Activated naive CD8-positive, alpha-beta T cell treated with anti-CD3 and anti-CD28 coated beads, Interleukin-2, amount 50 U/mL, for 24 hours (primary cell): ENCODE measurements around the gene PLEKHJ1.

ENCODE experiments used
- ATAC-seq: fragments of 150-1000 bp; cut with Tn5 transposase; one replicate; pipeline ENCODE4 v1.10.0; 2021
- DNase-seq: peaks from one replicate; pipeline ENCODE4 v3.0.0; 2021
- H3K27ac Mint-ChIP-seq: one replicate; pipeline ENCODE4 v1.8.0; 2021; ENCODE audit warnings: mild to moderate bottlenecking, mixed read lengths
- H3K27me3 Mint-ChIP-seq: one replicate; pipeline ENCODE4 v1.8.0; 2021; ENCODE audit warnings: mixed read lengths
- H3K36me3 Mint-ChIP-seq: one replicate; pipeline ENCODE4 v1.8.0; 2021; ENCODE audit warnings: low read depth, mixed read lengths
- H3K4me1 Mint-ChIP-seq: one replicate; pipeline ENCODE4 v1.8.0; 2021; ENCODE audit warnings: mixed read lengths
- H3K4me3 Mint-ChIP-seq: one replicate; pipeline ENCODE4 v1.8.0; 2021; ENCODE audit warnings: mild to moderate bottlenecking, moderate library complexity, mixed read lengths
- H3K9me3 Mint-ChIP-seq: one replicate; pipeline ENCODE4 v1.8.0; 2021; ENCODE audit warnings: mixed read lengths

PLEKHJ1 gene

GRCh38 chr19:2274185-2274711 is 38.1 kb upstream of the PLEKHJ1 start:
- Mint-ChIP-seq H3K27me3 (no peaks in the 10 kb centered on the region), H3K4me1 (peaks cover 31% of the 10 kb centered on the region), H3K27ac (peak overlapping the region; percentile 87), H3K4me3 (peak overlapping the region; percentile 89), H3K9me3 (no peaks in the 10 kb centered on the region), H3K36me3 (peaks cover 28% of the 10 kb centered on the region)
- no peak for DNase-seq
- ATAC-seq = no peak

- Mint-ChIP-seq H3K27ac (peak overlapping the region; percentile 87), H3K36me3 (peaks cover 28% of the 10 kb centered on the region), H3K27me3 (no peaks in the 10 kb centered on the region), H3K4me1 (peaks cover 30% of the 10 kb centered on the region), H3K4me3 (peak overlapping the region; percentile 89), H3K9me3 (no peaks in the 10 kb centered on the region)
- ATAC-seq (peak; percentile 77), DNase-seq (peak; percentile 91)
Observed at GRCh38 chr19:2273356-2274184, 37.4 kb upstream of the PLEKHJ1 start.

GRCh38 chr19:2271234-2272103 is 35.3 kb upstream of the PLEKHJ1 start:
- Mint-ChIP-seq H3K36me3 (peaks cover 28% of the 10 kb centered on the region), H3K27ac (peak overlapping the region; percentile 86), H3K9me3 (no peaks in the 10 kb centered on the region), H3K27me3 (no peaks in the 10 kb centered on the region), H3K4me3 (peak overlapping the region; percentile 89), H3K4me1 (peaks cover 42% of the 10 kb centered on the region)
- DNase-seq (peak; percentile 26), ATAC-seq (no peak)

- Mint-ChIP-seq H3K27ac (peak overlapping the region; percentile 89), H3K4me1 (peaks cover 48% of the 10 kb centered on the region), H3K36me3 (peaks cover 28% of the 10 kb centered on the region), H3K4me3 (peak overlapping the region; percentile 89), H3K9me3 (no peaks in the 10 kb centered on the region), H3K27me3 (no peaks in the 10 kb centered on the region)
- DNase-seq (peak; percentile 78), ATAC-seq (peak; percentile 10)
Observed at GRCh38 chr19:2270423-2271233, 34.5 kb upstream of the PLEKHJ1 start.

- DNase-seq (peak; percentile 53), ATAC-seq (no peak)
- H3K4me1 Mint-ChIP-seq = peaks cover 47% of the 10 kb centered on the region
- H3K27ac Mint-ChIP-seq = peak overlapping the region; percentile 89
- H3K9me3 Mint-ChIP-seq = no peaks in the 10 kb centered on the region
- peaks cover 28% of the 10 kb centered on the region for H3K36me3 Mint-ChIP-seq
- peak overlapping the region; percentile 89 for H3K4me3 Mint-ChIP-seq
- no peaks in the 10 kb centered on the region for H3K27me3 Mint-ChIP-seq
Observed at GRCh38 chr19:2270157-2270422, 34.0 kb upstream of the PLEKHJ1 start.

- H3K4me3 Mint-ChIP-seq = peak overlapping the region; percentile 89
- DNase-seq = peak; percentile 99
- H3K4me1 Mint-ChIP-seq = peaks cover 44% of the 10 kb centered on the region
- peak; percentile 63 for ATAC-seq
- H3K27me3 Mint-ChIP-seq = no peaks in the 10 kb centered on the region
- H3K9me3 Mint-ChIP-seq = no peaks in the 10 kb centered on the region
- H3K27ac Mint-ChIP-seq = peak overlapping the region; percentile 89
- H3K36me3 Mint-ChIP-seq = peaks cover 28% of the 10 kb centered on the region
Observed at GRCh38 chr19:2269244-2270156, 33.4 kb upstream of the PLEKHJ1 start.

GRCh38 chr19:2268861-2269243 is 32.7 kb upstream of the PLEKHJ1 start:
- peaks cover 22% of the 10 kb centered on the region for H3K36me3 Mint-ChIP-seq
- H3K9me3 Mint-ChIP-seq = no peaks in the 10 kb centered on the region
- peaks cover 37% of the 10 kb centered on the region for H3K4me1 Mint-ChIP-seq
- ATAC-seq (no peak), DNase-seq (no peak)
- H3K27ac Mint-ChIP-seq = peak overlapping the region; percentile 89
- no peaks in the 10 kb centered on the region for H3K27me3 Mint-ChIP-seq
- H3K4me3 Mint-ChIP-seq = peak overlapping the region; percentile 89

- ATAC-seq = no peak
- no peaks in the 10 kb centered on the region for H3K9me3 Mint-ChIP-seq
- peaks cover 19% of the 10 kb centered on the region for H3K36me3 Mint-ChIP-seq
- peaks cover 33% of the 10 kb centered on the region for H3K4me1 Mint-ChIP-seq
- H3K27ac Mint-ChIP-seq = peak overlapping the region; percentile 39
- H3K4me3 Mint-ChIP-seq = peak overlapping the region; percentile 89
- no peak for DNase-seq
- no peaks in the 10 kb centered on the region for H3K27me3 Mint-ChIP-seq
Observed at GRCh38 chr19:2268480-2268830, 32.3 kb upstream of the PLEKHJ1 start.

GRCh38 chr19:2266183-2266993 is 30.3 kb upstream of the PLEKHJ1 start:
- H3K4me3 Mint-ChIP-seq = no peak overlapping the region

GRCh38 chr19:2261438-2262172 is 25.5 kb upstream of the PLEKHJ1 start:
- ATAC-seq (peak; percentile 30), DNase-seq (peak; percentile 74)
- H3K27me3 Mint-ChIP-seq = no peaks in the 10 kb centered on the region
- H3K4me1 Mint-ChIP-seq = peaks cover 31% of the 10 kb centered on the region
- no peak overlapping the region for H3K4me3 Mint-ChIP-seq
- H3K9me3 Mint-ChIP-seq = no peaks in the 10 kb centered on the region
- no peak overlapping the region for H3K27ac Mint-ChIP-seq
- no peaks in the 10 kb centered on the region for H3K36me3 Mint-ChIP-seq

More at GRCh38 chr19:2266183-2266993, 30.3 kb upstream of the PLEKHJ1 start:
- DNase-seq = peak; percentile 59
- Mint-ChIP-seq H3K9me3 (no peaks in the 10 kb centered on the region), H3K4me1 (peaks cover 19% of the 10 kb centered on the region), H3K27ac (peak overlapping the region; percentile 52), H3K36me3 (peaks cover 7% of the 10 kb centered on the region), H3K27me3 (no peaks in the 10 kb centered on the region)
- ATAC-seq = peak; percentile 6

GRCh38 chr19:2260341-2260805 is 24.2 kb upstream of the PLEKHJ1 start:
- Mint-ChIP-seq H3K27me3 (no peaks in the 10 kb centered on the region), H3K4me1 (peaks cover 27% of the 10 kb centered on the region), H3K9me3 (no peaks in the 10 kb centered on the region), H3K4me3 (no peak overlapping the region), H3K27ac (no peak overlapping the region), H3K36me3 (no peaks in the 10 kb centered on the region)
- no peak for ATAC-seq
- DNase-seq = no peak

- Mint-ChIP-seq H3K9me3 (no peaks in the 10 kb centered on the region), H3K4me1 (peaks cover 28% of the 10 kb centered on the region), H3K27ac (no peak overlapping the region), H3K36me3 (no peaks in the 10 kb centered on the region), H3K27me3 (no peaks in the 10 kb centered on the region), H3K4me3 (no peak overlapping the region)
- DNase-seq (no peak), ATAC-seq (no peak)
Observed at GRCh38 chr19:2259336-2259735, 23.2 kb upstream of the PLEKHJ1 start.
